GM23338 (cell line): Measurements from ENCODE around the gene SUCNR1. TPM values are rescaled to one million over a fixed set of nuclear protein-coding genes. Genes with fewer than 3 reads are reported as not detected.

Experiments
- ATAC-seq: fragments of 200-7000 bp; cut with Tn5 transposase; 3 replicates; pipeline ENCODE4 v1.9.1; 2020
- DNase-seq: peaks from one replicate; pipeline ENCODE4 v3.0.0-alpha.2; 2015; ENCODE audit warnings: low spot score
- H2AFZ ChIP-seq: fragments of 200-600 bp; sonication (generic); 2 replicates; pipeline ENCODE4 v1.8.0; 2016; ENCODE audit warnings: antibody characterized with exemption, mild to moderate bottlenecking, moderate library complexity
- H3F3A ChIP-seq: fragments of 200-600 bp; sonication (generic); replicated peaks from 2 replicates; pipeline ENCODE4 v1.8.0; 2017; ENCODE audit warnings: antibody characterized with exemption, mixed run types, low read depth
- H3K27ac ChIP-seq: fragments of 200-600 bp; sonication (generic); 2 replicates; pipeline ENCODE4 v1.6.1; 2016; ENCODE audit warnings: low read depth
- H3K27me3 ChIP-seq: fragments of 200-600 bp; sonication (generic); 2 replicates; pipeline ENCODE4 v1.8.0; 2016; ENCODE audit warnings: mild to moderate bottlenecking, mixed run types, moderate library complexity; ENCODE audit not compliant: insufficient read depth
- H3K36me3 ChIP-seq: fragments of 200-600 bp; sonication (generic); 2 replicates; pipeline ENCODE4 v1.8.0; 2016; ENCODE audit warnings: mild to moderate bottlenecking; ENCODE audit not compliant: insufficient read depth
- H3K4me1 ChIP-seq: fragments of 200-600 bp; sonication (generic); 2 replicates; pipeline ENCODE4 v1.8.0; 2016; ENCODE audit warnings: mild to moderate bottlenecking, moderate library complexity; ENCODE audit not compliant: insufficient read depth
- H3K4me2 ChIP-seq: fragments of 200-600 bp; sonication (generic); 2 replicates; pipeline ENCODE4 v1.7.1; 2017; ENCODE audit warnings: mixed run types
- H3K4me3 ChIP-seq: fragments of 200-600 bp; sonication (generic); 2 replicates; pipeline ENCODE4 v1.6.1; 2016; ENCODE audit warnings: mixed run types
- H3K79me2 ChIP-seq: fragments of 200-600 bp; sonication (generic); replicated peaks from 2 replicates; pipeline ENCODE4 v1.8.0; 2017; ENCODE audit warnings: mild to moderate bottlenecking; ENCODE audit not compliant: insufficient read depth
- H3K9me2 ChIP-seq: fragments of 200-600 bp; sonication (generic); 2 replicates; pipeline ENCODE4 v1.8.0; 2017; ENCODE audit not compliant: insufficient read depth
- H4K20me1 ChIP-seq: fragments of 200-600 bp; sonication (generic); replicated peaks from 2 replicates; pipeline ENCODE4 v1.8.0; 2017; ENCODE audit warnings: mild to moderate bottlenecking; ENCODE audit not compliant: insufficient read depth
- H3K27ac Mint-ChIP-seq: 2 replicates; pipeline ENCODE4 v1.8.0; 2020; ENCODE audit warnings: inconsistent platforms, mild to moderate bottlenecking, moderate library complexity, mixed read lengths
- H3K27me3 Mint-ChIP-seq: 3 replicates; pipeline ENCODE4 v1.8.0; 2022; ENCODE audit warnings: low read depth, mild to moderate bottlenecking, moderate library complexity, mixed read lengths, inconsistent platforms; ENCODE audit not compliant: insufficient read depth, poor library complexity
- H3K36me3 Mint-ChIP-seq: 3 replicates; pipeline ENCODE4 v1.8.0; 2021; ENCODE audit warnings: low read depth, mild to moderate bottlenecking, inconsistent platforms, moderate library complexity, mixed read lengths
- H3K4me1 Mint-ChIP-seq: 3 replicates; pipeline ENCODE4 v1.8.0; 2020; ENCODE audit warnings: mild to moderate bottlenecking, inconsistent platforms, mixed read lengths
- H3K4me3 Mint-ChIP-seq: 3 replicates; pipeline ENCODE4 v1.8.0; 2021; ENCODE audit warnings: moderate library complexity, mild to moderate bottlenecking, inconsistent platforms, mixed read lengths
- H3K9me3 Mint-ChIP-seq: 3 replicates; pipeline ENCODE4 v1.8.0; 2020; ENCODE audit warnings: moderate library complexity, mild to moderate bottlenecking, inconsistent platforms, mixed read lengths
- CREB1 ChIP-seq: fragments of 250-450 bp; sonication (Bioruptor Pico); IDR thresholded peaks from 2 replicates; pipeline ENCODE4 v1.5.0; 2020; ENCODE audit warnings: low read depth, mild to moderate bottlenecking, moderate library complexity
- CTCF ChIP-seq, 2 experiments: fragments of 200-600 bp in 1 of 2; sonication (generic) in 1 of 2; conservative IDR thresholded peaks; 2 replicates each; pipeline versions ENCODE4 v1.5.1 to v1.6.1; 2016 to 2017; ENCODE audit warnings: antibody characterized with exemption in 2 of 2, low read depth in 2 of 2, mild to moderate bottlenecking in 2 of 2, moderate library complexity in 1 of 2
- ETS1 ChIP-seq: IDR thresholded peaks from 2 replicates; pipeline ENCODE4 v1.6.1; 2016; ENCODE audit warnings: antibody characterized with exemption
- EZH2 ChIP-seq: fragments of 200-600 bp; sonication (generic); IDR thresholded peaks from one replicate; pipeline ENCODE4 v1.8.0; 2017; ENCODE audit warnings: antibody characterized with exemption, mild to moderate bottlenecking, low read depth; ENCODE audit not compliant: unreplicated experiment
- EZH2phosphoT487 ChIP-seq: fragments of 200-600 bp; sonication (generic); IDR thresholded peaks from one replicate; pipeline ENCODE4 v1.8.1; 2018; ENCODE audit warnings: antibody characterized with exemption; ENCODE audit not compliant: unreplicated experiment
- JUNB ChIP-seq: IDR thresholded peaks from one replicate; pipeline ENCODE4 v1.6.1; 2016; ENCODE audit warnings: antibody characterized with exemption; ENCODE audit not compliant: unreplicated experiment
- NANOG ChIP-seq: IDR thresholded peaks from 2 replicates; pipeline ENCODE4 v1.6.1; 2016; ENCODE audit warnings: antibody characterized with exemption, borderline replicate concordance
- POLR2AphosphoS5 ChIP-seq: IDR thresholded peaks from 2 replicates; pipeline ENCODE4 v1.6.1; 2016; ENCODE audit warnings: antibody characterized with exemption, low read depth
- REST ChIP-seq: IDR thresholded peaks from one replicate; pipeline ENCODE4 v1.6.1; 2018; ENCODE audit warnings: antibody characterized with exemption; ENCODE audit not compliant: unreplicated experiment
- STAT1 ChIP-seq: IDR thresholded peaks from one replicate; pipeline ENCODE4 v1.6.1; 2016; ENCODE audit warnings: antibody characterized with exemption; ENCODE audit not compliant: unreplicated experiment
- ZNF114 ChIP-seq: fragments of 250-450 bp; sonication (Bioruptor Pico); IDR thresholded peaks from 2 replicates; pipeline ENCODE4 v1.5.0; 2020; ENCODE audit warnings: mild to moderate bottlenecking, moderate library complexity
- ZNF331 ChIP-seq: fragments of 250-450 bp; sonication (Bioruptor Pico); IDR thresholded peaks from 2 replicates; pipeline ENCODE4 v1.5.0; 2020; ENCODE audit warnings: low read depth, mild to moderate bottlenecking, moderate library complexity
- ZNF462 ChIP-seq: fragments of 250-450 bp; sonication (Bioruptor Pico); IDR thresholded peaks from 2 replicates; pipeline ENCODE4 v1.5.0; 2020; ENCODE audit warnings: mild to moderate bottlenecking, moderate library complexity
- polyA plus RNA-seq: library from polyadenylated mRNA; unstranded; fragments of >200 nt; fragmentation: Nextera tagmentation; extraction: Ambion mirVana; gene quantifications from 2 replicates; pipeline ENCODE4 v1.2.1, GENCODE V29; 2016
- total RNA-seq: library from RNA; depleted of rRNA; stranded (reverse); fragments of >200 nt; shearing (Covaris generic); gene quantifications from 2 replicates; pipeline ENCODE4 v1.2.3, GENCODE V29; 2014

The SUCNR1 gene
- total and polyA plus RNA-seq, 2 experiments from 2014 or later = not detected

- DNase-seq (no peak), ATAC-seq (no peak)
- Histone ChIP-seq H3K79me2 (no peaks in the 10 kb centered on the region), H3K4me2 (no peak overlapping the region), H2AFZ (peak overlapping the region; percentile 80; the same call in 1 of the 2 replicates), H3F3A (no peaks in the 10 kb centered on the region), H3K36me3 (no peaks in the 10 kb centered on the region), H4K20me1 (no peaks in the 10 kb centered on the region), H3K9me2 (no peaks in the 10 kb centered on the region; the same call in 1 of the 2 replicates), H3K27ac (no peak overlapping the region), H3K27me3 (no peaks in the 10 kb centered on the region), H3K4me1 (no peaks in the 10 kb centered on the region), H3K4me3 (no peak overlapping the region)
- Mint-ChIP-seq H3K27me3 (peaks cover 4% of the 10 kb centered on the region), H3K36me3 (no peaks in the 10 kb centered on the region), H3K27ac (no peak overlapping the region), H3K4me1 (0 out of 3 replicates have a peak, but pooled peaks cover 2% of the 10 kb centered on the region), H3K4me3 (no peak overlapping the region), H3K9me3 (peaks cover 10% of the 10 kb centered on the region)
- TF ChIP-seq JUNB = no peak
- TF ChIP-seq NANOG = no peak
- no peak for TF ChIP-seq EZH2
- TF ChIP-seq CREB1 = no peak
- TF ChIP-seq POLR2AphosphoS5 = no peak
- no peak for TF ChIP-seq STAT1
- TF ChIP-seq ZNF331 (CRISPR knock-in tag) = no peak
- TF ChIP-seq ZNF114 (CRISPR knock-in tag) = no peak
- TF ChIP-seq CTCF (conservative IDR thresholded peaks at IDR 0.05; ENCODE audit: low read depth in 2 of 2) = no peak
- TF ChIP-seq EZH2phosphoT487 = no peak
- TF ChIP-seq ETS1 = no peak
- TF ChIP-seq ZNF462 (CRISPR knock-in tag) = no peak
- TF ChIP-seq REST = no peak
These were observed 52.4 kb downstream of the SUCNR1 start for GRCh38 chr3:151925876-151926275.
